Sciatic nerve (tissue), 1 donor: ENCODE data around the gene RBBP9. TPM values are rescaled to one million over a fixed set of nuclear protein-coding genes. Genes with fewer than 3 reads are reported as not detected.

Experiments used
- microRNA-seq: library from miRNA; unstranded; fragments of <30 nt; microRNA quantifications from one replicate; pipeline ENCODE4 v1.2.0, GENCODE V29; 2020
- total RNA-seq: library from RNA; stranded (reverse); fragmentation: NEBNext Ultra II Directional; extraction: Animal tissue kit (Norgen Biotek cat#: 25700); gene quantifications from one replicate; pipeline ENCODE4 v1.2.1, GENCODE V29; 2021
- donor health status: DM: no; HTN: no; CAD: no.

RBBP9 gene
- total RNA-seq, 1 donor from 2014 or later, result 12.2 TPM

Small RNAs within 50 kb of the gene (microRNA-seq; reads per million reads assigned to microRNA genes)
- not detected for gene MIR3192

Other genes starting within 250 kb of the RBBP9 start
- gene ZNF133, start 208.7 kb downstream of the RBBP9 start, total RNA-seq, result 16.7 TPM
- 3.5 TPM for gene DZANK1, start 30.2 kb downstream of the RBBP9 start, total RNA-seq
- 7.7 TPM for gene POLR3F, start 29.8 kb downstream of the RBBP9 start, total RNA-seq
- gene SEC23B, start 10.7 kb upstream of the RBBP9 start, total RNA-seq, result 35.4 TPM
- 53.0 TPM for gene SMIM26, start 70.2 kb upstream of the RBBP9 start, total RNA-seq
- gene DTD1, start 90.8 kb upstream of the RBBP9 start, total RNA-seq, result 31.6 TPM